ENCODE results near the gene ATP6V1C2. TPM values are rescaled to one million over a fixed set of nuclear protein-coding genes. Genes with fewer than 3 reads are reported as not detected.
A peak's percentile ranks its signal among the peaks of the same experiment; 100 is the strongest.

Gene ATP6V1C2, protein sequence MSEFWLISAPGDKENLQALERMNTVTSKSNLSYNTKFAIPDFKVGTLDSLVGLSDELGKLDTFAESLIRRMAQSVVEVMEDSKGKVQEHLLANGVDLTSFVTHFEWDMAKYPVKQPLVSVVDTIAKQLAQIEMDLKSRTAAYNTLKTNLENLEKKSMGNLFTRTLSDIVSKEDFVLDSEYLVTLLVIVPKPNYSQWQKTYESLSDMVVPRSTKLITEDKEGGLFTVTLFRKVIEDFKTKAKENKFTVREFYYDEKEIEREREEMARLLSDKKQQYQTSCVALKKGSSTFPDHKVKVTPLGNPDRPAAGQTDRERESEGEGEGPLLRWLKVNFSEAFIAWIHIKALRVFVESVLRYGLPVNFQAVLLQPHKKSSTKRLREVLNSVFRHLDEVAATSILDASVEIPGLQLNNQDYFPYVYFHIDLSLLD
- under 1 TPM in 2 of 3 donors, not detected in 1; 0.26 TPM for polyA plus RNA-seq

DNA sequence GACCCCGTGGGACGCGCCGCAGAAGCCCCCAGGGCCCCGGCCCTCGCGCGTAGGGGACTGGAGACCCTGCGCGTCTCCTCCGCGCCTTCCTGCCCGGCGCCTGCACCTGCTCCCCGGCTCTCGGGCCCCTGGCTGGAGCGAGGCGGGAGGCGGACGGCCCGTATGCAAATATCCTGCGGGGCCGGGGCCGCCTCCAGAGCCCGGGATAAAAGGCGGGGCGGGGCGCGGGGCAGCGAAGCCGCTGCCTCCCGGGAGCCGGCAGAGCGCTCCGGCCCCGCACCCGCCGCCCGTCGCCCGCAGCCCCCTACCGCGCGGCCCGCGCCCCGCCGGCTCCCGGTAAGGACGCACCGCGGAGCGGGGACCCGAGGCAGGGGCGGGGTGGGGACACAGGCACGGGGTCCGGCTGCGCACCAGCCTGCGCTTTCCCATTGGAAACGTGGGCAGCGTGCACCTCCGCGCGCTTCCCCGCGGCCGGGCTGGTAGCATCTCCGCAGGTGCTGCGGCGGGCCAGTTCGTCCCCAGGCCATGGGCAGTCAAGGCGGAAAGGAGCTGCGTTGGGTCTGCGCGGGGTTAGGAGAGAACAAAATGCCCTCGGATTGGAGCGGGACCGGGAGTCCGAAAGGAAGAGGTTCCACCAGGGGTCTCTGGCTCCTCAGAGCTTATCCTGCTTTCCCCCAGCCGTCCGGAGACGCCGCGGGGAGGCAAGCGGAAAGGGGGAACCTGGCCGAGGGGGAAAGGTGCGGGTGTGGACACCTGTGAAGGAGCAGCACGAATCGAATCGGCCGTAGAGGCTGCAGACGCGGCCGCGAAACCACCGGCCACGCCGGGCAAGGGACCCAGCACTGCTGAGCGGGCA is at the start of gene ATP6V1C2:
ATP6V1C2 (plus strand) TSS at position 235 of the 856 bp plus-strand sequence. CDS start 1,220 bp downstream, outside the sequence.
- Mint-ChIP-seq H3K27me3 (ENCODE audit: low read depth in 3 of 3) (peaks cover 8 to 28% (median 21%) of the 10 kb centered on the region in 3 donors), H3K27ac (no peak within 1 kb of the TSS), H3K36me3 (no peaks in the 10 kb centered on the region), H3K4me3 (peak within 1 kb of the TSS in 1 of 5 donors; percentile 33), H3K4me1 (peaks cover 0 to 2% of the 10 kb centered on the region in 2 donors), H3K9me3 (no peaks in the 10 kb centered on the region)
- no peak for DNase-seq

DNA sequence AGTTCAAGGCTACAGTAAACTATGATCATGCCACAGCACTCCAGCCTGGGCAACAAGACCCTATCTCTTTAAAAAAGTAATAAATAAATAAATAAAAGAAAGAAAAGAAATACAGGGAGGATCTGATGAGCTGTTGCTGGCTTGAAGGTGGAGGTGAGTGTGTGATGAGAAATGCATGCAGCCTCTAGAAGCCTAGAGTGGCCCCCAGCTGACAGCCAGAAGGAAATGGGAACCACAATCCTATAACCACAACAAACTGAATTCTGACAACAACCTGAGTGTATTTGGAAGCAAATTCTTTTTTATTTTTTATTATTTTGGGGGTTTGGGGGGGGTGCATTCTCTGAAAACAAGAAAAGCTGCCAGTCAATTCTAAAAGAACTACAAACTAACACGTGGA is 46.3 kb upstream of the ATP6V1C2 start:
- H3K4me3 Mint-ChIP-seq: no peak overlapping the region

DNA sequence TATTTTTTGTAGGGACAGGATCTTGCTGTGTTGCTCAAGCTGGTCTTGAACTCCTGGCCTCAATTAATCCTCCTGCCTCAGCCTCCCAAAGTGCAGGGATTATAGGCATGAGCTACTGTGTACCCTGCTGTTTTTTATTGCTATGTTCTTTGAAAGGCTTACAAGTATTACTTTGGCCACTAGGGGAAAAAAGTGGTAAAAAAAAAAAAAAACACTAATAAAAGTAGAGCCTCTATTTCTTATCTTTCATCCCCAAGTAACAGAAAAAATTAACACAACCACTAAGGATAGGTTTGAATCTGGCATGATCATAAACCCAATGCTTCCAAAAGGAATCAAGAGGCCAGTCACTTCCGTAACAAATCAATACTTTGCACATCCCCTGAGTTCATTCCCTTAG is 43.2 kb upstream of the ATP6V1C2 start:
- Mint-ChIP-seq H3K4me1 (peaks cover 10 to 29% of the 10 kb centered on the region in 2 donors), H3K27me3 (ENCODE audit: low read depth in 3 of 3) (no peaks in the 10 kb centered on the region), H3K36me3 (peaks cover 6 to 11% (median 6%) of the 10 kb centered on the region in 3 donors), H3K27ac (no peak overlapping the region), H3K4me3 (no peak overlapping the region), H3K9me3 (no peaks in the 10 kb centered on the region)
- no peak for DNase-seq

More for the DNA sequence above, 46.3 kb upstream of the ATP6V1C2 start:
- H3K27me3 Mint-ChIP-seq (ENCODE audit: low read depth in 3 of 3): no peaks in the 10 kb centered on the region
- H3K27ac Mint-ChIP-seq: peak overlapping the region in 2 of 6 donors; percentile 26 to 40
- DNase-seq: no peak
- peaks cover 4 to 13% (median 11%) of the 10 kb centered on the region in 3 donors for H3K36me3 Mint-ChIP-seq
- H3K9me3 Mint-ChIP-seq: no peaks in the 10 kb centered on the region
- H3K4me1 Mint-ChIP-seq: peaks cover 10 to 29% of the 10 kb centered on the region in 2 donors

DNA sequence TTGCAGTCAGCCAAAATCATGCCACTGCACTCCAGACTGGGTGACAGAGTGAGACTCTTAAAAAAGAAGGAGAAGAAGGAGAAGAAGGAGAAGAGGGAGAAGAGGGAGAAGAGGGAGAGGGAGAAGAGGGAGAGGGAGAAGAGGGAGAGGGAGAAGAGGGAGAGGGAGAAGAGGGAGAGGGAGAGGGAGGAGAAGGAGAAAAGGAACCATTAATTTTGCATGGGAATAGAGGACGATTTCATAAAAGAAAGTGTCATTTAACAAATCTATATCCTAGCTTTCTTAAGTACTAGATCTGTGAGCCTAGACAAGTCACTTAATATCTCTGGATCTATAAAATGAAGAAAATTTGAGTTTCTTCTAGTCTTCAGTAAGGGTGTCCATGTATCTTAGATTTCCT is 41.2 kb upstream of the ATP6V1C2 start:
- Mint-ChIP-seq H3K27ac (no peak overlapping the region), H3K36me3 (peaks cover 0 to 8% (median 4%) of the 10 kb centered on the region in 3 donors), H3K4me3 (no peak overlapping the region), H3K27me3 (ENCODE audit: low read depth in 3 of 3) (peaks cover 0 to 2% (median 0%) of the 10 kb centered on the region in 3 donors), H3K4me1 (peaks cover 9 to 12% of the 10 kb centered on the region in 2 donors), H3K9me3 (no peaks in the 10 kb centered on the region)
- DNase-seq: no peak

- H3K27me3 Mint-ChIP-seq (ENCODE audit: low read depth in 3 of 3): peaks cover 0 to 2% (median 0%) of the 10 kb centered on the region in 3 donors
- H3K9me3 Mint-ChIP-seq: no peaks in the 10 kb centered on the region
- no peak overlapping the region for H3K4me3 Mint-ChIP-seq
- H3K4me1 Mint-ChIP-seq: peaks cover 4% of the 10 kb centered on the region in 2 donors
- no peak for DNase-seq
- H3K27ac Mint-ChIP-seq: no peak overlapping the region
- H3K36me3 Mint-ChIP-seq: peaks cover 0 to 8% (median 4%) of the 10 kb centered on the region in 3 donors
These were observed 40.5 kb upstream of the ATP6V1C2 start for GRCh38 chr2:10680957-10681356.

GRCh38 chr2:10686176-10686730 is 35.2 kb upstream of the ATP6V1C2 start:
- Mint-ChIP-seq H3K4me1 (peaks cover 6 to 9% of the 10 kb centered on the region in 2 donors), H3K27me3 (ENCODE audit: low read depth in 3 of 3) (peaks cover 0 to 11% (median 6%) of the 10 kb centered on the region in 3 donors), H3K4me3 (peak overlapping the region in 1 of 5 donors; percentile 2), H3K27ac (peak overlapping the region in 2 of 6 donors; percentile 20 to 24), H3K9me3 (no peaks in the 10 kb centered on the region), H3K36me3 (peaks cover 0 to 4% (median 3%) of the 10 kb centered on the region in 3 donors)
- DNase-seq: no peak

DNA sequence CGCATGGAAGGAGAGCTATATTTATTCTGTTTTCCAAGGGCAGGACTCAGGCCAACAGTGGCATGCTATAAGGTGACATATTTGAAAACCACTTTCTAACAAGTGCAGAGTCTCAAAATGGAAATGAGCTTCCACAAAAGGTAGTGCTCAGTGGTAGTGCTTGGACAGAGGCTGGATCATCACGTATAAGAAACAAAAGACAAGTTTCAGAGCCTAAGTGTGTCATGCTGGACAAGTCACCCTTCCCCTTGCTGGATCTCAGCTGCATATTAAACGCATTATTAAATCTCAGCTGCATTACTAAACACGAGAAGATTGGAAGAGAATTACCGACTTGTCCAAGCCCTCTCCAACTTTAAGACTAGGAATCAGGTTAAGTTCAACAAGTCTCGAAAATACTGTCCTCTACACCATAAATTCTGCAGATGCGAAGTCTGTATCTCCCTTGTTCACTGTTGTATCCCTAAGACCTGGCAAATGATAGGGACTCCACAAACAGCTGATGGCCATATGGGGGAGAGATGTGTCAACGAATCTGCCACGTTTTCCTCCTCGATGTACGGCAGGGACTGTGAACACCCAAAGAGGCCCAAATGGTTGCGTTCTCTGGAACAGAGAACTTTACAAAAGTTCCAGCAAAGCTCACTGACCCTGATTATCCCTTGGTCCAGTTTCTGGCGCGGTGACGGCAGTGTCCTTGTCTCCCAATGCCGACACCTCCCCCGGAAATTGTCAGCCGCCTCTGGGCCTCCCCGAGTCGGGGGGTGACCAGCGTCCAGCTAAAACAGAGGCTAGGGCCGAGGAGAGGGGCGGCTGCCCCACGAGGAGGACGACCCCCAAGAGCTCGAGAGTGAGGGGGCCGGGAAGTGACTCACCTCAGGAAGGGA is 32.3 kb upstream of the ATP6V1C2 start:
- H3K36me3 Mint-ChIP-seq: no peaks in the 10 kb centered on the region
- no peak for DNase-seq
- H3K4me3 Mint-ChIP-seq: no peak overlapping the region
- no peak overlapping the region for H3K27ac Mint-ChIP-seq
- peaks cover 0 to 11% (median 6%) of the 10 kb centered on the region in 3 donors for H3K27me3 Mint-ChIP-seq (ENCODE audit: low read depth in 3 of 3)
- no peaks in the 10 kb centered on the region for H3K9me3 Mint-ChIP-seq
- peaks cover 9 to 10% of the 10 kb centered on the region in 2 donors for H3K4me1 Mint-ChIP-seq

DNA sequence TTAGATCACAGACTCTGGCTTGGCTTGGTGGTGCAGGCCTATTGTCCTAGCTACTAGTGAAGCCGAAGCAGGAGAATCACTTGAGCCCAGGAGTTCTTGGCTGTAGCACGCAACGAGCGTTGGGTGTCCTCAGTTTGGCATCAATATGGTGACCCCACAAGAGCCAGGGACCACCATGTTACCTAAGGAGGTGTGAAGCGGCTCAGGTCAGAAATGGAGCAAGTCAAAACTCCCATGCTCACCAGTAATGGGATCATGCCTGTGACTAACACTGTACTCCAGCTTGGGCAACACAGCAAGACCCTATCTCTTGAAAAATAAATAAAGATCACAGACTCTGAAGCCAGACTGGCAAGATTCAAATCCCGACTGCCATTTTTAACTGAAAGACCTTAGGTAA is 29.9 kb upstream of the ATP6V1C2 start:
- H3K27me3 Mint-ChIP-seq (ENCODE audit: low read depth in 3 of 3): peaks cover 0 to 11% (median 6%) of the 10 kb centered on the region in 3 donors

DNA sequence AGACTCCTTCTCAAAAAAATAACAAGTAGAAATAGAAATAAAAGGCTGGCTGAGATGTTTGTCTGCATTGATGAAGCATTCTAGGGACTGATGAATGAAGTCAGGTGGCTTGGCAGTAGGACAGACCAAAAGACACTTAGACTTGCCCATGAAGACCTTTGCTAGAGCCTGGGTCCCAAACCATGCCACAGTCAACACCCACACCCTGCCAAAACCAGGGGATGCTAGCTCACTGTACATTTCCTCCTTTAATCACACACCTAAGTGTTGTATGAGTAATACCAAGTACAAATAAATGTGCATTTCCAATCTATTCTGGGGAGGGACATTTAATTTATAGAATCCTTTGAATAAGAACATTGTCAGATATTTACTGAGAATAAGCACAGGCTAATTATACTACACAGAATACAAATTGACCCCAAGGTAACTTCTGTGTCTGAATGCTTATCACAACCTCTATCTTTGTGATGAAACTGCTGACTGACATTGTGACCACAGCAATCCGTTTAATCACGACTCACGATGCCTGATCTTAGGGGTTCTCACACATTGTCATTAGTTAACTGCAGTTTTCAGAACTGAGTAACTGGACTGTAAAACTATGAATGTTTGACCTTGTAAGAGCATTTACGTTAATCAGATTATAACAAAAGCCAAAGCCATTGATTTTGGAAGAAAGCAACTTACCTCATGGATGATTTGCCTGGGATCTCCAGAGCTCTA is 21.2 kb upstream of the ATP6V1C2 start:
- H3K4me1 Mint-ChIP-seq: no peaks in the 10 kb centered on the region
- no peaks in the 10 kb centered on the region for H3K36me3 Mint-ChIP-seq
- H3K4me3 Mint-ChIP-seq: no peak overlapping the region
- DNase-seq: no peak
- peaks cover 0 to 5% (median 2%) of the 10 kb centered on the region in 3 donors for H3K27me3 Mint-ChIP-seq (ENCODE audit: low read depth in 3 of 3)
- peaks cover 0 to 2% (median 0%) of the 10 kb centered on the region in 6 donors for H3K9me3 Mint-ChIP-seq
- no peak overlapping the region for H3K27ac Mint-ChIP-seq

More for the DNA sequence above, 29.9 kb upstream of the ATP6V1C2 start:
- H3K4me1 Mint-ChIP-seq: peaks cover 9 to 10% of the 10 kb centered on the region in 2 donors
- no peak for DNase-seq
- no peaks in the 10 kb centered on the region for H3K9me3 Mint-ChIP-seq
- H3K36me3 Mint-ChIP-seq: no peaks in the 10 kb centered on the region
- peak overlapping the region in 2 of 5 donors; percentile 46 to 81 for H3K4me3 Mint-ChIP-seq
- H3K27ac Mint-ChIP-seq: peak overlapping the region in 4 of 6 donors; percentile 69 to 93 (median 82)

DNA sequence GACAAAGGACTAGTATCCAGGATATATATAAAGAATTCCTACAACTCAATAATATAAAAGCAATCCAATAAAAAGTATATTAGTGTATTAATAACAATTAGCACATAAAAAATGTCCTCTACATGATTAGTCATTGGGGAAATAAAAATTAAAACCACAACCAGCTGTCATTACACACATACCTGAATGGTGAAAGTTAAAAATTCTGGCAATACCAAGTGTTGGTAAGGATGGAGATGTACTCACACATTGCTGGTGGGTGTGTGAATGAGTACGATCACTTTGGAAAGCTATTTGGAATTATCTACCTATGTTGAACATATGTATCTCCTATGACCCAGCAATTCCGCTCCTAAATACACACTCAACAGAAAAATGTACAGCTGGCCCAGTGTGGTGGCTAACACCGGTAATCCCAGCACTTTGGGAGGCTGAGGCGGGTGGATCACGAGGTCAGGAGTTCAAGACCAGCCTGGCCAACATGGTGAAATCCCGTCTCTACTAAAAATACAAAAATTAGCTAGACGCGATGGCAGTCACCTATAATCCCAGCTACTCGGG is 17.3 kb upstream of the ATP6V1C2 start:
- no peak overlapping the region for H3K4me3 Mint-ChIP-seq
- peaks cover 0 to 2% (median 0%) of the 10 kb centered on the region in 6 donors for H3K9me3 Mint-ChIP-seq
- no peak overlapping the region for H3K27ac Mint-ChIP-seq
- no peak for DNase-seq
- no peaks in the 10 kb centered on the region for H3K4me1 Mint-ChIP-seq
- peaks cover 5 to 8% (median 6%) of the 10 kb centered on the region in 3 donors for H3K27me3 Mint-ChIP-seq (ENCODE audit: low read depth in 3 of 3)
- H3K36me3 Mint-ChIP-seq: no peaks in the 10 kb centered on the region

DNA sequence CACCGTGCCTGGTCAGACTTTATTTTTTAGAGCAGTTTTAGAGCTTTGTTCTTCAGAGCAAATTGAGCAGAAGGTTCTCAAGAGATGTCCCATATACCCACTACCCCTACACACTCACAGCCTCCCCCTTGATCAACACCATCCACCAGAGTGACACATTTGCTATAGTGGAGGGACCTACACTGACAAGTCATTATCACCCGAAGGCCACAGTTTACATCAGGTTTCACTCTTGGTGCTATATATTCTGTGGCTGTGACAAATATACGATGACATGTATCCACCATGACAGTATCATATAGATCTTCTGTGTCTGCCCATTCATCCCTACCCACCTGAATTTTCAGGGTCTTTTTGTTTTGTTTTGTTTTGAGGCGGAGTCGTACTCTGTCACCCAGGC is 15.4 kb upstream of the ATP6V1C2 start:
- no peak overlapping the region for H3K4me3 Mint-ChIP-seq
- H3K9me3 Mint-ChIP-seq: no peaks in the 10 kb centered on the region
- no peaks in the 10 kb centered on the region for H3K4me1 Mint-ChIP-seq
- H3K36me3 Mint-ChIP-seq: no peaks in the 10 kb centered on the region
- no peak overlapping the region for H3K27ac Mint-ChIP-seq
- no peak for DNase-seq
- peaks cover 5 to 11% (median 10%) of the 10 kb centered on the region in 3 donors for H3K27me3 Mint-ChIP-seq (ENCODE audit: low read depth in 3 of 3)

DNA sequence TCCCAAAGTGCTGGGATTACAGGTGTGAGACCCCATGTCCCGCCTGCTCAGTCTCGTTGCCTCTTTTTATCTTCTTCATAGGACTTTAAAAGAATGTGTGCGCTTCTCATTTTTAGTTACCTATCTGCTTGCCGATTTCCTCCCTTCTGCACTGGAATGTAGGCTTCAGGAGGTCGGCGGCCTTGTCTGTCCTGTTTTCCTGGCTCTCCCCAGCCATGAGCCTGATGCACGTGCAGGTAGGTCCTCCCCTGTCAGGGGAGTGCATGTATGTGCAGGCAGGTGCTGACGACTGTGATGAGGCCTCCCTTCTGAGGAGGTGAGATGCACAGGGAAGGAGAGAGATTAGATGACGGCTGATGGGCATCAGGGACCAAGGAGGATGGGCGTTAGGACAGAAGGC is 13.6 kb upstream of the ATP6V1C2 start:
- peaks cover 5 to 14% (median 9%) of the 10 kb centered on the region in 3 donors for H3K27me3 Mint-ChIP-seq (ENCODE audit: low read depth in 3 of 3)
- H3K9me3 Mint-ChIP-seq: no peaks in the 10 kb centered on the region
- no peak for DNase-seq
- H3K27ac Mint-ChIP-seq: peak overlapping the region in 1 of 6 donors; percentile 8
- H3K4me1 Mint-ChIP-seq: peaks cover 0 to 2% of the 10 kb centered on the region in 2 donors
- H3K36me3 Mint-ChIP-seq: no peaks in the 10 kb centered on the region
- peak overlapping the region in 1 of 5 donors; percentile 2 for H3K4me3 Mint-ChIP-seq
